K562 (cell line): Measurements from ENCODE around the gene PADI4.
A peak's percentile ranks its signal among the peaks of the same experiment; 100 is the strongest.

Source experiments
- ARID3A ChIP-seq: IDR thresholded peaks from 2 replicates; pipeline ENCODE4 v1.6.1; 2012; ENCODE audit warnings: low read depth, low read length, improper control_type of control experiment, borderline replicate concordance
- CTCF ChIP-seq, 3 experiments: IDR thresholded peaks in 2 of 3; conservative IDR thresholded peaks in 1 of 3; 2 replicates each; pipeline ENCODE4 v1.5.1; 2011 to 2012; ENCODE audit warnings: low read length in 3 of 3, mild to moderate bottlenecking in 3 of 3, control low read depth in 2 of 3, improper control_type of control experiment in 1 of 3, inconsistent platforms in 1 of 3, low read depth in 1 of 3, mixed read lengths in 1 of 3, moderate library complexity in 1 of 3; ENCODE audit not compliant: insufficient read depth in 2 of 3
- EZH2 ChIP-seq: IDR thresholded peaks from 2 replicates; pipeline ENCODE4 v1.6.1; 2012; ENCODE audit warnings: low read depth, mild to moderate bottlenecking, inconsistent platforms, low read length, borderline replicate concordance
- HOMEZ ChIP-seq: fragments of 250-450 bp; sonication (Bioruptor Pico); IDR thresholded peaks from 2 replicates; pipeline ENCODE4 v1.4.0; 2020; ENCODE audit warnings: mild to moderate bottlenecking, moderate library complexity
- IRF2 ChIP-seq: sonication (generic); formaldehyde crosslinking; IDR thresholded peaks from 2 replicates; pipeline ENCODE4 v1.8.1; 2022; ENCODE audit warnings: mild to moderate bottlenecking, missing genetic modification reagents
- KDM1A ChIP-seq, 2 experiments: fragments of 450-650 bp; IDR thresholded peaks; 2 replicates each; pipeline ENCODE4 v1.6.1; 2016; ENCODE audit warnings: mild to moderate bottlenecking in 2 of 2
- POLR2A ChIP-seq: fragments of 450-650 bp; conservative IDR thresholded peaks from 2 replicates; pipeline ENCODE4 v1.6.1; 2016
- POLR2AphosphoS5 ChIP-seq: IDR thresholded peaks from 2 replicates; pipeline ENCODE4 v1.6.1; 2011; ENCODE audit warnings: mild to moderate bottlenecking, low read depth, low read length, moderate library complexity; ENCODE audit not compliant: control insufficient read depth, insufficient read depth
- SMARCB1 ChIP-seq: IDR thresholded peaks from 2 replicates; pipeline ENCODE4 v1.6.1; 2011; ENCODE audit warnings: improper control_type of control experiment, low read depth; ENCODE audit not compliant: insufficient read length
- ZNF280B ChIP-seq: fragments of 250-450 bp; sonication (Bioruptor Pico); IDR thresholded peaks from 2 replicates; pipeline ENCODE4 v1.5.1; 2021; ENCODE audit warnings: mild to moderate bottlenecking
- TF ChIP-seq, protein P1 (sequence below): sonication (generic); formaldehyde crosslinking; IDR thresholded peaks from 2 replicates; pipeline ENCODE4 v1.8.1; 2023; ENCODE audit warnings: mild to moderate bottlenecking, missing genetic modification reagents
- TF ChIP-seq, protein P2 (sequence below): IDR thresholded peaks from 2 replicates; pipeline ENCODE4 v1.6.1; 2014; ENCODE audit warnings: antibody characterized with exemption

DNA sequence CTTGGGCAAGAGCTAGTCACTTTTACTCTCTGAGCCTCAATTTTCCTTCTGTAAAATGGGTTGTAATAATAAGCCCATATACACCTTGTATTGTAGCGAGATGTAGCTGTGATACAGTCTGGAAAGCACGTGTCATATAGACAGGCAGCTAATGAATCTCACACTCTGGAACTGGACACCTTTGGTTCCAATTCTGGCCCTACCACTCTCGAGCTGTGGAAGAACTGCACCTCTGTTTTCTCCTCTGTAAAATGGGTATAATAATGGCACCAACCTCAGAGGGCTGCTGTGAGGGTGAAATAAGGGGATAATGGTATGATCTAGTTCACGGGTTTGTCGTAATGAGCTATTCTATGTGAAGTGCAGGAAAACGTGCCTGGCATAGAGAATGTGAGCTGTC, 668 bp upstream of the PADI4 start:
- TF ChIP-seq, protein P1, sequence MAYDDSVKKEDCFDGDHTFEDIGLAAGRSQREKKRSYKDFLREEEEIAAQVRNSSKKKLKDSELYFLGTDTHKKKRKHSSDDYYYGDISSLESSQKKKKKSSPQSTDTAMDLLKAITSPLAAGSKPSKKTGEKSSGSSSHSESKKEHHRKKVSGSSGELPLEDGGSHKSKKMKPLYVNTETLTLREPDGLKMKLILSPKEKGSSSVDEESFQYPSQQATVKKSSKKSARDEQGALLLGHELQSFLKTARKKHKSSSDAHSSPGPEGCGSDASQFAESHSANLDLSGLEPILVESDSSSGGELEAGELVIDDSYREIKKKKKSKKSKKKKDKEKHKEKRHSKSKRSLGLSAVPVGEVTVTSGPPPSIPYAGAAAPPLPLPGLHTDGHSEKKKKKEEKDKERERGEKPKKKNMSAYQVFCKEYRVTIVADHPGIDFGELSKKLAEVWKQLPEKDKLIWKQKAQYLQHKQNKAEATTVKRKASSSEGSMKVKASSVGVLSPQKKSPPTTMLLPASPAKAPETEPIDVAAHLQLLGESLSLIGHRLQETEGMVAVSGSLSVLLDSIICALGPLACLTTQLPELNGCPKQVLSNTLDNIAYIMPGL (CRISPR knock-in tag): no peak
- no peak for TF ChIP-seq ZNF280B (CRISPR knock-in tag)
- no peak for TF ChIP-seq CTCF (IDR thresholded peaks at IDR 0.05 in 2 of 3, conservative IDR thresholded peaks at IDR 0.05 in 1 of 3; ENCODE audit: insufficient read depth in 2 of 3, low read depth in 1 of 3, low read length in 3 of 3)
- no peak for TF ChIP-seq POLR2A
- TF ChIP-seq, protein P2, sequence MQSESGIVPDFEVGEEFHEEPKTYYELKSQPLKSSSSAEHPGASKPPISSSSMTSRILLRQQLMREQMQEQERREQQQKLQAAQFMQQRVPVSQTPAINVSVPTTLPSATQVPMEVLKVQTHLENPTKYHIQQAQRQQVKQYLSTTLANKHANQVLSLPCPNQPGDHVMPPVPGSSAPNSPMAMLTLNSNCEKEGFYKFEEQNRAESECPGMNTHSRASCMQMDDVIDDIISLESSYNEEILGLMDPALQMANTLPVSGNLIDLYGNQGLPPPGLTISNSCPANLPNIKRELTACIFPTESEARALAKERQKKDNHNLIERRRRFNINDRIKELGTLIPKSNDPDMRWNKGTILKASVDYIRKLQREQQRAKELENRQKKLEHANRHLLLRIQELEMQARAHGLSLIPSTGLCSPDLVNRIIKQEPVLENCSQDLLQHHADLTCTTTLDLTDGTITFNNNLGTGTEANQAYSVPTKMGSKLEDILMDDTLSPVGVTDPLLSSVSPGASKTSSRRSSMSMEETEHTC: no peak
- TF ChIP-seq POLR2AphosphoS5: no peak
- TF ChIP-seq IRF2 (CRISPR knock-in tag): no peak
- TF ChIP-seq ARID3A: no peak
- no peak for TF ChIP-seq EZH2
- TF ChIP-seq KDM1A (IDR thresholded peaks at IDR 0.05): peak; percentile 77 to 88
- no peak for TF ChIP-seq HOMEZ
- no peak for TF ChIP-seq SMARCB1
